GM18499 (cell line): ENCODE results near the gene LRCH3.

Source experiments
- ATAC-seq: cut with Tn5 transposase; IDR thresholded peaks from one replicate; pipeline ENCODE4 v1.9.1; 2021; ENCODE audit warnings: moderate number of reproducible peaks; ENCODE audit not compliant: insufficient read depth, unreplicated experiment

The LRCH3 gene

DNA sequence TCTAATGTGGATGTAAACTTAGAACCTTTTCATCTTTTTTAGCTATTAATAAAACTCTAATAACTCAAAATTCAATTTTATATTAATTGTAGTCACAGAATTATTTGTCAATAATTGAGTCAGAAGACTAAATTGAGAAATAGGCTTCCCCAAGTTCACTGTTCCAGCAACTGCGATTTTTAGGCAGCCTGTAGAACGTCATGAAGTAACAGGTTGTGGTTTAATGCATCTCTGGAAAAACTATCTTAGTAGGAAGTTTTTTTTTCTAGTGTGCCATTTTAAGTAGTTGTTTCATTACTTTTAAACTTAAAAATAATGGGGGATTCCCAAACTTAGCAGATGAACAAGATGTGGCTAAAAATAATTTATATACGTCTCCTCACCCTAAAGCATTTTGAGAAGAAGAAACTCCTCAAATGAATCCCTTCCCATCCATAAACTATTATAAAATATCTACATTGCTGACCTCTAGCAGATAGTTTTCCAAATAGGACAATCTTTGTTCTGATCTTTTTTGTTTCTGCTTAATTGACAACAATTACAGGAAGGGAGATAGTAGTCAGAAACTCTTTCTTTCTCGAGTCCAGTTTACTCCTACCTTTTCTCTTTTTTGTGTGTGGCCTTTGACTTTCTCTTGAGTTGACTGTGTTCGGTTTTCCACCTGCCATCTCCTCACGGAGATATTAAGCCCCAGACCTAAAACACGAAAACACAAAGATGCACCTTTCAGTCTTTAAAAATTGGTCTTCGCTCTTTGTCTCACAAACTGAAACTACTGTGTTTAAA is 43.1 kb downstream of the LRCH3 start:
- ATAC-seq = no peak

DNA sequence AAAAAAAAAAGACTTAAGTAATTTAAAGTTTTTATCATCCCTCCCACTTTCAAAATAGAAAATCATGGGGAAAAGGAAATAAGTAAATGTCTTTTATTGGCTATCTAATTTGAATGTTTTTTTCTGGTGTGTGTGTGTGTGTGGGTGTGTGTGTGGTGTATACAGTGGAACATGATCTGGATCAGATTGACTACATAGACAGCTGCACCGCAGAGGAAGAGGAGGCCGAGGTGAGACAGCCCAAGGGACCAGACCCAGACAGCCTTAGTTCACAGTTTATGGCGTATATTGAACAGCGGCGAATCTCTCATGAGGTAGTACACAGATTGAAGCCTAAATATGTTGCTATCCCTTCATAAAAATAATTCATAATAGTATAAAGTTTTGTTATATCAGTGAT is 44.5 kb downstream of the LRCH3 start:
- no peak for ATAC-seq

DNA sequence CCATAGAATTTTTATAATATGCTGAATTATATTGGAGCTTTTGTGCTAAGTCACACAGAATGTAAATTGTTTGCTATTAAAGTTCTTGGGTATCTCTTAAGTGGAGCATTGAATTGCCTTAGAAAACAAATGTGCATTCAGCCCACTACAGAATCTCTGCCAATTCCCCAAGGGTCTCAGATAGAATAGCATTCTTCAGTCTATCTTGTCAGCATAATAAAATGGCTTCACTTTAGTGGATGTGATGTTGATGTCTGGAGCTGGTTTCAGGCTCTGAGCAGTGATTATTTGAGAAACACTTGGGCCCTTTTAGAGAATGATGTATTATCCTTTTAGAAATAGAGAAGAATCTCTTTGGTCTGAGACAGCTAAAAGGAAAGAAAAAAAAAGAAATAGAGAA is 45.2 kb downstream of the LRCH3 start:
- no peak for ATAC-seq

DNA sequence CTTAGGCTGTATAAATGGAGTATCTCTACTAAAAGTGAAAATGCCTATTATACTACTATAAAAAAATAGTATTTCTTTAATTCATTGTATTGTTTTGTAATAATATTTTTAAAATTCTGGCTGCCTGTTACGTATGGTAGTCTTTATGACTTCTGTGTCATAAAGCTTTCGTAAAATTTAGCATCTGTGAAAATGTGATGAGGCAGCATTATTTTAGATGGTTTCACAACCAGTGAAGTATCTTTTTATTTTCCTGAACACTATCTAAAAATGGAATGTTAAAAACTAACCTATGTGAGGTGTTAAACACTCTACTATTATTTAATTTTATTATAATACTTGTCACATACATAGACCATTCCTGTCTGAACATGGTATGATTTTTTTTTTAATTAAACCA is 46.2 kb downstream of the LRCH3 start:
- ATAC-seq = no peak

DNA sequence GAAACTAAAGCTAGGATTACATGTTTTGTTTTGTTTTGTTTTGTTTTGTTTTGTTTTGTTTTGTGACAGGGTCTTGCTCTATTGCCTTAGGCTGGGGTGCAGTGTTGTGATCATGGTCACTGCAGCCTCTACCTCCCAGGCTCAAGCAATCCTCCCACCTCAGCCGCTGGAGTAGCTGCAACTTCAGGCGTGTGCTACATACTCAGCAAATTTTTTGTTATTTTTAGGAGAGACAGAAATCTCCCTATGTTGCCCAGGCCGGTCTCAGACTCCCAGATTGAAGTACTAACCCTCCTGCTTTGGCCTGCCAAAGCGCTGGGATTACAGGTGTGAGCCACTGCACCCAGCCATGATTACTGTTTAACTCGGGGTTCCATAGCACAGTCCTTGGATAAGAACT is 50.7 kb downstream of the LRCH3 start:
- no peak for ATAC-seq

DNA sequence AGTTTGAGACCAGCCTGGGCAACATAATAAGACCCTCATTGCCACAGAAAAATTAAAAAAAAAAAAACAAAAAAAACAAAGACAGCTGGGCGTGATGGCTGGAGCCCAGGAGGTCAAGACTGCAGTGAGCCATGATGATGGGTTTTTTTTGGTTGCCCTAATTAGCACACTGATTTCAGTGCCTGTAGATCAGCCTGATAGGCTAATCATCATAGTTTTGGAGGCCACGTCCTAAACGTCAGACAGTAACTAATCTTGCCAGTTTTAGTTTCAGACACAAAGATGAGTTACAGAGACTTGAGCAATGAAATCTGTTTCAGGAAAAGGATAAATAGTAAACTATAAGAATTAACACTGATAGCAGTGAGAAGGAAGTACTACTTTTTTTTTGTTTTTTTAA is 55.4 kb downstream of the LRCH3 start:
- ATAC-seq = no peak

DNA sequence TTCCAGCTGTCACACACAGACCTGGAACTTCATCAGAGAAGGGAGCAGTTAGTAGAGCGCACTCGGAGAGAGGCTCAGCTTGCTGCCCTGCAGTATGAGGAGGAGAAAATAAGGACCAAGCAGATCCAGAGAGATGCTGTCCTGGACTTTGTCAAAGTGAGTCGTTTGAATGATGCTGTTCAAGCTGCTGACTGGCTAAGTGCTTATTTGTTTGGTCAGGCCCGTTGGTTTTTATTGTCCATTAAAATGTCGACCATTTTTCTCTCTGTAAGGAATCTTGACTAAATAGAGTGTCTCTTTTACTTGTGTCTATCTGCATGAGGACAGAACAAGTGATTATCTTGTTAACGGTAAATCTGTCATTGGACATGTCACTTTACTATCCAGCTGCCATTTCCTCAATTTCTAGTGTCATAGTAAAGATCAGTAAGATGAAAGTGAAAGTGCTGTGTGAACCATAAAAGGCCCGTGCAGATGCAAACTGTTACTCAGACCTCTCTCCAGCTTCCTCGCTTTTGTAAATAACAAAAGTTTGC is 56.9 kb downstream of the LRCH3 start:
- peak; percentile 81 for ATAC-seq

DNA sequence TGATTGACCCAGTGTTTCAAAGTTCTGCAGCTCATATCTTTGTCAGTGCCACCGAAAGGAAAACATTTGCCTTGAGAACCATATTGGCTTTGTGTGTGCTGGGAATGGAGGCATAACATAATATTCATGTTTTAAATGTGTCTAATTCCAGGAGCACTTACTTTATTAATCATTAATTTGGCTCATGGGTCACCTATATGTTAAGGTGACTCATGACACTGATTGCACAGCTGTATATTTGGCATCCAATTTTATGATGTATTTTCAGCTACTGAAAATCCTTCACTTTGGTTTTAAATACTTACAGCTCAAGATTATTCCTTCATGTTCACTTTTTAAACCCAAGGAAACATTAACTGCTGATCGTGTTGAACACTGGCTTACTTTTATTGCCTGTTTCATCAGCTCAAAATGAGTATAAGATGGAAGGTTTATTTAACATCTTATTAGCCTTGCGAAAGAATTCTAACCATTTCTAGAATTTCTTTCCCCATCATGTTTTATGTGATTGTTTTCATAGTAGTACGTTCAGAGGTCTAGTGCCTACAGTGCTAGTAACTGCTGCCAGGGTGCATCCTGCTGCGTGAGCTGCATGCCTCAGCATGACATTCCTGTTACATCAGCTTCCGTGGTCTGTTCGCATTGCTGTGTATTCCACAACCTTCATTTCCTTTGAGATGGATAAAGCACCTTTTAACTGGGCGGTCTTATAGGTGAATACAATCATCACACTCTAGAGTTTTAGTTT is 63.7 kb downstream of the LRCH3 start:
- ATAC-seq = no peak

DNA sequence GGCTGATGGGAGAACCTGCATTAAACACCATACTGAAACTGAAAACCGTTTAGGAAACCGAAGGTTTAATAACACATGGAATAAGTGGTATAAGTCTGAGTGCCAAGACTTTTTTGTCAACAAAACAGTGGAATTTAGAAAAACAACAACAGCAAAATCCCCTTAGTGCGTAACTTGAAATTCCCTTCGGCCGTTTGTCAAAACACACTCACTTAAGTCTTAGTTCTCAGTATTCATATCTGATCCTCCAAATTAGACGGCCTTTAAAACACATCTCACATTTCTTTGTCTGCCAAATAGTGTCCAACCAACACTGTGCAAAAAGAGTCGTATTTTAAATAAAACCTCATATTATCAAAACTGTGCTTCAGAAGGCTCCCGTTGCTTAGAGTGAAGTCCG is 64.5 kb downstream of the LRCH3 start:
- ATAC-seq = no peak

DNA sequence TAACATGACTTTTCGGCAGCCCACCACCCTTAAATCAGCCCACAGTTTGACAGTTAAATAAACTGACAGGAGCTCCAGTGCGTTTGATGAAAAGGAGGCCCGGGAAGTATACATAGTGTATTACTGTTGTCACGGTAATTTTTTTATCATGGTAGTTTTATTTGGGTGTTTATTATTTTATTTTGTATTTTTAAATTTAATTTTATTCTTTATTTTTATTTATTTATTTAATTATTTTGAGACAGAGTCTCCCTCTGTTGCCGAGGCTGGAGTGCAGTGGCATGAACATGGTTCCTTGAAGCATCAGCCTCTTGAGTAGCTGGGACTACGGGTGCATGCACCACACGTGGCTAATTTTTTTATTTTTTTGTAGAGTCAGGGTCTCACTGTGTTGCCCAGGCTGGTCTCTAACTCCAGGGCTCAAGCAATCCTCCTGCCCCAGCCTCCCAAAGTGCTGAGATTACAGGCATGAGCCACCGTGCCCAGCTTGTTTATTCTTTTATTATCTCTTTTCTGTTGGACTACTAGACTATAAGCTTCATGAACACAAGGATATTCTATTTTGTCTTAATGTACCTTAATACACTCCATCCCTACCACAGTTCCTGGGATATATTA is 65.3 kb downstream of the LRCH3 start:
- no peak for ATAC-seq

DNA sequence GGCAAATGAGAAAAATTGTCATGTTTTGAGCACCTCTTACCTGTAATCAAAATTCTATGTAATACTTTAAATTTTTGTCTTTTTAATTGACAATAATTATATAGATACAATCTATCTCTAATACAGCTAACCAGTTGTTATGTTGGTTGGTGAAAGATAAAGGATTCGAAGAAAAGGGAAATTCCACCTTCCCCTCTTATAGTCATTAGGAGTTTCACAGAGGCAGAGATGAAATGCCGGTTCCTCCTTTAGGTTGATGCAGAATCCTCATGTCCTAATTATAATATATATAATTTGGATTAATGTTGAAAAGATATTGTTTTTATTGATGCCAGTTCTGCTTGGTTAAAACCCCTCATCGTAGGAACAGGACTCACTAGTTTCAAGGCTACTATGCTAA is 67.1 kb downstream of the LRCH3 start:
- no peak for ATAC-seq

DNA sequence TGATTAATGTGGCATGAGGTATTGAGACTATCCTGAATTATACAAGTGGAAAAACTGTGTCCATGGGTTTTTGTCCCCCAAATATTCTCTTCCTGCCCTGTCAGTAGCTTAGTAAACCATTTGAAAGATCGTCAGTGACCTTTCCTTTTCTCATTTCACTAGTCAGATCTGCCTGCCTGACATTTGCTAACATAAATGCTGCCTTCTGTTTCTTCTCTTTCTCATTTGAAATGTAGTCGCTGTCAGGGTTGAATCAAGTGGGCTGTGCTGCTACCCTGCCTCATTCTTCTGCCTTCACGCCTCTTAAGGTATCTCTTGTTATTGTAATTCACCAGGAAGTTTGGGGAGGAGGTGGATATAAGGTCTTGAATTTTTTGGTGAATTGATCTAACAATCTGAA is 67.5 kb downstream of the LRCH3 start:
- no peak for ATAC-seq

DNA sequence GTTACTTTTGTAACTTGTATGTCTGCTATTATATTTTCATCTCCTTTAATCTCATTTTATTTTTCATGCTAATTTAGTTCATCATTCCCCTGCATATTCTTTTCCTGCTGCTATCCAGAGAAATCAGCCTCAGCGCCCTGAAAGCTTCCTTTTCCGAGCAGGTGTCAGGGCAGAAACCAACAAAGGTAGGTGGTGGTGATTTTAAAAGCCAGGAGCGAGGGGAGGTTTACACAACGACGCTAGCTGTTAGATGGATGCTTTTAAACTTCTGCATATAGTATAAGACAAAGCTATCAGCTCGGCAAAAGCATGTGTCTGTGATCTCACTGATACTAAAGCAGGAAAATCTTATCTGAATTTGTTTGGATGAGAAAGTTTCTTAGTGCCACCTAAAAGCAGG is 75.0 kb downstream of the LRCH3 start:
- ATAC-seq = no peak

DNA sequence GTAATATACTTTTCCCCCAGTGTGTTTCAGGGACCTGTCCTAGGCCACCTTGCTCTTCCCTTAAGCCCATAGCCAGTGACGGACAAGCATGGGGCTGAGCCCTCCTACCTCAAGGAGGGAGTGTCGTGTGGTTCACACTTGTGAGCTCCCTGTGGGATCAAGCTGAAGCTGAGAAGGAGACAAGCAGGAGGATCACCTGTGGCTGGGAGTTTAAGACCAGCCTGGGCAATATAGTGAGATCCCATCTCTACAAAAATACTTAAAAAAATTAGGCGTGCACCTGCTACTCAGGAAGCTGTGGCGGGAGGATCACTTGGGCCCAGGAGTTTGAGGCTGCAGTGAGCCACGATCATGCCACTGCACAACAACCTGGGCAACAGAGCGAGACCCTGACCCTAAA is 82.3 kb downstream of the LRCH3 start:
- no peak for ATAC-seq

DNA sequence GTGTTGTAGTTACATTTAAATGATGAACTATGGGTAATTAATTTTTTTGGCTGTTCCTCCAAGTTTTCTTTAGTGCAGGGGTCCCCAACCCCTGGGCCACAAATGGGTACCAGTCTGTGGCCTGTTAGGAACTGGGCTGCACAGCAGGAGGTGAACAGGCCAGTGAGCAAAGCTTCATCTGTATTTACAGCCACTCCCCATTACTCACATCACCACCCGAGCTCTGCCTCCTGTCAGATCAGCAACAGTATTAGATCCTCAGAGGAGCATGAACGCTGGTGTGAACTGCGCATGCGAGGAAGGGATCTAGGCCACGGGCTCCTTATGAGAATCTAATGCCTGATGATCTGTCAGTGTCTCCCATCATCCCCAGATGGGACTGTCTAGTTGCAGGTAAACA is 83.0 kb downstream of the LRCH3 start:
- ATAC-seq = no peak

DNA sequence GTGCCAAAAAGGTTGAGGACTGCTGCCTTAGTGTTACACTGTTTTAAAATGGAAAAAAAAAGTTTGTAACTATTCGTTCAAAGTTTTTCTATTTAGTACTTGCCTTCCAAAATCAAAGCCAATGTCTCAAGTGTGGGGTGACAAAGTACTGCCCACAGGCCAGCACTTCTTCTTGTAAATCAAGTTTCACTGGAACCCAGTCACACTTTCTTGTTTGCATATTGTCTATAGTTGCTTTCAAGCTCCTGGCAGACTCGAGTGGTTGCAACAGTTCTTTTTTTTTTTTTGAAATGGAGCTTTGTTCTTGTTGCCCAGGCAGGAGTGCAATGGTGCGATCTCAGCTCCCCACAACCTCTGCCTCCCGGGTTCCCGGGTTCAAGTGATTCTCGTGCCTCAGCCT is 83.6 kb downstream of the LRCH3 start:
- ATAC-seq = no peak

DNA sequence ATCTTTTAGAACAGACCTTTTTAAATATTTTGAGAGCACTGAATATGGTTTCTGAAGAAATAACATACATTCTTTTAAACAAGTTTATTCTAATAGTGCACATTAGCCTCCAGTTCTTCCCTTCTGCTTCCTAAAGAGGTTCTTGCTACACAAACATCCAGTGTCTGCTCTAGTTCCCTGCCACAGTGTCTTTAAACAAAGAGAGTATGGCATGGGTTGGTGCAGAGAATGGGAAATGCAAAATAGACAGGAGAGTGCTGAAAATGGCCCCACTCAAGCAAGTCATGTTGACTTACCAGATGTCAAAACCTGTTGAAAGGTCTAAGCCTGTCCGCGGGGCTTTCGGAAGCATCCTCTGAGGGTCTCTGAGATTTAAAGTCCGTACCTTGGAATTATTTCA is 86.8 kb downstream of the LRCH3 start:
- no peak for ATAC-seq

DNA sequence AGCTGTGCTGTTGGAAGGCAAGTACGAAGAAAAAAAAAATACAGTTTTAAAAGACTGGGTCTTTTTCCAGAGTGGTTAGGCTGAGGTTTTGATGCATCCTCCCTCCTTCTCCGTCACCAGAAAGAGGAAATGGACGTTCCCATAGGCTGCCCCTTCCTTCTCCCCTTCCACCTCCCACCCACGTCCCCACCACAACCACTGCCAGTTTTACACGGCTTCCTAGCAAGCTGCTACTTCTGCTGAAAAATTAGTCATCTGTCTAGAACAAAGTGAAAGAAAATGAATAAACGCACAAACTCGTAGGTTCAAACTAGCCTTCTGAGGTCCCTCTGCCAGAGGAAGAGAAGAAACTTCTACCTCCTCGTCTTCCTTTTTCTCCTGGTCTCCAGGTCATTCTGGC is 87.4 kb downstream of the LRCH3 start:
- ATAC-seq = no peak

DNA sequence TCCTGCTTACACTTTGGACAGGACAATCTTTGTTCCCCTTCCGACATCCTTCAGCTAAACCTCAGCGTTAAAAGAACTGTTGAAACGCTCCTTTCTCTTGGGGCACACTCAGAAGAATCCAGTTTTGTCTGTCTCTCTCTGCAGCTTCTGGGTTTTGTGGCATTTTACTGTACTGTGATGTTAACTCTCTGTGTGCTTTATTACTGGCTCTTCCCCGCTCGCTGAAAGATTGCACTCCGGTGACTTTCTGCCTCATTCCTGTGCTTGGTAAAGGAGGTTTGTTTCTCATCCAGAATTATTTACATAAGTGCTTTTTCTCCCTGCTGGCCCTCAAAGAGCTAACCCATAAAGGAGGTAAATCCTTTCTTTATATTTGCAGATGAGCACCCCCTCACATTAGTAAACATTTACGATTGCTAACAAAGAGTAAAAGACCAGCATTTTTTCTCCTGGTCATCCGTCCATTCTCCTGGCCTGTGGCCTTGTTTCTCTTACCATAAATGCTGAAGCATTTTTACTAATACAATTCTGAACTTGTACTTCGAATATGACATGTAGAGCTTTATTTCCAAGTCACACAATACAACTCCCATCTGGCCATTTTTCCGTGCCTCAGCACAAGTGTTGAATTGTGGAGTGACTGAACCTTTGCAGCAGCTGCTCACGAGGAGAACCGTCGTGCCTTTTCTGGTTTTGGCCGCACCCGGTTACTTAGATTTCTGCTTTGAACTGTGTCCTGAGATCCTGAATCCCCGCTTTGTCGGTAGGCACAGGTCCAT is 89.6 kb downstream of the LRCH3 start:
- no peak for ATAC-seq

DNA sequence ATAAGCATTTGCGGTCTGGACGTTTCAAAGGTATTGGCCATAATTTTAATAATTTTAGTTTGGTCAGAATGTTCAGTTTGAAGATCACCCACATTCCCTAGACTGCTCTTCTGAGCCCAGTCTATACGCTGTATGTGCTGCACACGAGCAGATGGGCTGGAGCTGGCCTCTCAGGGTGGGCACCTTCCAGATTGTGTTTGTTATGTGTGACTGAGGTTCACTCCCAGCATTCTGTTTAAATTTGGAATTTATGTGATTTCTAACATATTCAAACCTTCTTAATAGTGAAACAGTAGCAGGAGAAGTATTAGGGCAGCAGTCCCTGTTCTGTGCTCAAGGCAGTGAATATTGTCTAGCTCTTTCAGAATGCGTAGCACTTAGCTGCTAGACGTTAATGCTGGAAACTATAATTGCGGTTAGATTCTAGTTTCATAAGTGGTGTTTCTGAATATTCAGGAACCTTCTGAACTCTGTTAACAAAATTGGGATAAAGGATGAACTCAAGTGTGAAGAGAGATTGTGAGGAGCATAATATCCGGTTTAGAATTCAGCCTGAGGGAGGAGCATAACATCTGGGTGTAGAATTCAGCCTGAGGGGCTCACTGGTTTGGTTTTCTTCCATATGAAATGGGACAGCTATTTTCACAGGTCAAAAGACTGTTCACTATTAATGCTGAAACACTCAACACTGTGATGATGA is 90.4 kb downstream of the LRCH3 start:
- no peak for ATAC-seq
